ENCODE measurements around the gene UBTD1.

The UBTD1 gene

GRCh38 chr10:97512993-97513392 is 14.3 kb downstream of the UBTD1 start:
- DNase-seq (ENCODE audit: low spot score) = no peak
- Histone ChIP-seq H4K8ac (ENCODE audit: low read depth, low read length) (no peak overlapping the region), H3K4me1 (ENCODE audit: control insufficient read depth in 2 of 2, insufficient read depth in 1 of 2, low read depth in 1 of 2, low read length in 2 of 2) (peaks cover 7 to 13% of the 10 kb centered on the region in 2 donors), H2BK12ac (ENCODE audit: low read length) (no peak overlapping the region), H3K27ac (replicated peaks; ENCODE audit: low read length) (no peak overlapping the region), H2BK15ac (ENCODE audit: low read length) (no peak overlapping the region), H3K18ac (ENCODE audit: low read length) (no peak overlapping the region), H2AK5ac (ENCODE audit: low read depth, low read length) (no peak overlapping the region), H3K79me1 (ENCODE audit: low read depth, low read length) (peaks cover 2% of the 10 kb centered on the region), H3K27me3 (ENCODE audit: control insufficient read depth in 3 of 3, insufficient read depth in 3 of 3, low read depth in 1 of 3, low read length in 3 of 3) (no peaks in the 10 kb centered on the region), H3K4me2 (ENCODE audit: insufficient read depth, low read length, poor library complexity, severe bottlenecking) (no peak overlapping the region), H3K14ac (ENCODE audit: low read length) (no peak overlapping the region), H4K91ac (ENCODE audit: low read depth, low read length, poor library complexity) (no peak overlapping the region), H3K9me3 (replicated peaks in 1 of 2; ENCODE audit: control insufficient read depth in 2 of 2, insufficient read depth in 1 of 2, low read depth in 1 of 2, low read length in 2 of 2) (no peaks in the 10 kb centered on the region), H3K36me3 (replicated peaks in 1 of 2; ENCODE audit: control insufficient read depth in 2 of 2, insufficient read depth in 2 of 2, low read length in 2 of 2) (no peaks in the 10 kb centered on the region), H2BK120ac (ENCODE audit: low read depth, low read length) (no peak overlapping the region), H2AFZ (ENCODE audit: low read length) (no peak overlapping the region), H3K9ac (ENCODE audit: low read depth, low read length, poor library complexity) (no peak overlapping the region), H3K4me3 (ENCODE audit: low read length in 2 of 2) (no peak overlapping the region), H3K4ac (ENCODE audit: low read length) (no peak overlapping the region), H3K23ac (ENCODE audit: low read depth, low read length, poor library complexity) (no peak overlapping the region), H2BK5ac (ENCODE audit: low read length) (no peak overlapping the region)
- no CpG with 5 or more reads among the region's 1 CpG for WGBS, 2 donors (ENCODE audit: extremely low coverage in 2 of 2, insufficient read length in 2 of 2, insufficient replicate concordance in 1 of 2)

GRCh38 chr10:97514344-97514743 is 15.6 kb downstream of the UBTD1 start:
- H3K27ac ChIP-seq (replicated peaks; ENCODE audit: low read length) = no peak overlapping the region
- no peak overlapping the region for H4K8ac ChIP-seq (ENCODE audit: low read depth, low read length)
- no peaks in the 10 kb centered on the region for H3K36me3 ChIP-seq (replicated peaks in 1 of 2; ENCODE audit: control insufficient read depth in 2 of 2, insufficient read depth in 2 of 2, low read length in 2 of 2)
- H4K91ac ChIP-seq (ENCODE audit: low read depth, low read length, poor library complexity) = no peak overlapping the region
- no peak overlapping the region for H3K4me2 ChIP-seq (ENCODE audit: insufficient read depth, low read length, poor library complexity, severe bottlenecking)
- no peak overlapping the region for H3K14ac ChIP-seq (ENCODE audit: low read length)
- H3K4me1 ChIP-seq (ENCODE audit: control insufficient read depth in 2 of 2, insufficient read depth in 1 of 2, low read depth in 1 of 2, low read length in 2 of 2) = peaks cover 9 to 26% of the 10 kb centered on the region in 2 donors
- no peak overlapping the region for H2AFZ ChIP-seq (ENCODE audit: low read length)
- H2BK120ac ChIP-seq (ENCODE audit: low read depth, low read length) = no peak overlapping the region
- H3K23ac ChIP-seq (ENCODE audit: low read depth, low read length, poor library complexity) = no peak overlapping the region
- no peak overlapping the region for H2BK12ac ChIP-seq (ENCODE audit: low read length)
- H2BK15ac ChIP-seq (ENCODE audit: low read length) = no peak overlapping the region
- no peaks in the 10 kb centered on the region for H3K27me3 ChIP-seq (ENCODE audit: control insufficient read depth in 3 of 3, insufficient read depth in 3 of 3, low read depth in 1 of 3, low read length in 3 of 3)
- H2AK5ac ChIP-seq (ENCODE audit: low read depth, low read length) = no peak overlapping the region
- H3K4me3 ChIP-seq (ENCODE audit: low read length in 2 of 2) = no peak overlapping the region
- WGBS, 2 donors (ENCODE audit: extremely low coverage in 2 of 2, insufficient read length in 2 of 2, insufficient replicate concordance in 1 of 2) = no CpG with 5 or more reads among the region's 10 CpGs
- no peak overlapping the region for H3K4ac ChIP-seq (ENCODE audit: low read length)
- no peaks in the 10 kb centered on the region for H3K79me1 ChIP-seq (ENCODE audit: low read depth, low read length)
- H2BK5ac ChIP-seq (ENCODE audit: low read length) = no peak overlapping the region
- no peak overlapping the region for H3K18ac ChIP-seq (ENCODE audit: low read length)
- H3K9ac ChIP-seq (ENCODE audit: low read depth, low read length, poor library complexity) = no peak overlapping the region
- H3K9me3 ChIP-seq (replicated peaks in 1 of 2; ENCODE audit: control insufficient read depth in 2 of 2, insufficient read depth in 1 of 2, low read depth in 1 of 2, low read length in 2 of 2) = no peaks in the 10 kb centered on the region
- no peak for DNase-seq (ENCODE audit: low spot score)

- no peak for DNase-seq (ENCODE audit: low spot score)
- H3K23ac ChIP-seq (ENCODE audit: low read depth, low read length, poor library complexity) = no peak overlapping the region
- no peak overlapping the region for H3K4me3 ChIP-seq (ENCODE audit: low read length in 2 of 2)
- no CpG with 5 or more reads among the region's 10 CpGs for WGBS, 2 donors (ENCODE audit: extremely low coverage in 2 of 2, insufficient read length in 2 of 2, insufficient replicate concordance in 1 of 2)
- no peak overlapping the region for H2BK15ac ChIP-seq (ENCODE audit: low read length)
- no peak overlapping the region for H3K4ac ChIP-seq (ENCODE audit: low read length)
- H3K9ac ChIP-seq (ENCODE audit: low read depth, low read length, poor library complexity) = no peak overlapping the region
- no peak overlapping the region for H2BK120ac ChIP-seq (ENCODE audit: low read depth, low read length)
- H3K4me2 ChIP-seq (ENCODE audit: insufficient read depth, low read length, poor library complexity, severe bottlenecking) = no peak overlapping the region
- no peak overlapping the region for H4K8ac ChIP-seq (ENCODE audit: low read depth, low read length)
- no peak overlapping the region for H3K14ac ChIP-seq (ENCODE audit: low read length)
- H3K4me1 ChIP-seq (ENCODE audit: control insufficient read depth in 2 of 2, insufficient read depth in 1 of 2, low read depth in 1 of 2, low read length in 2 of 2) = peaks cover 10 to 30% of the 10 kb centered on the region in 2 donors
- no peak overlapping the region for H2AFZ ChIP-seq (ENCODE audit: low read length)
- no peaks in the 10 kb centered on the region for H3K79me1 ChIP-seq (ENCODE audit: low read depth, low read length)
- H3K18ac ChIP-seq (ENCODE audit: low read length) = no peak overlapping the region
- no peak overlapping the region for H4K91ac ChIP-seq (ENCODE audit: low read depth, low read length, poor library complexity)
- no peak overlapping the region for H2BK5ac ChIP-seq (ENCODE audit: low read length)
- no peaks in the 10 kb centered on the region for H3K9me3 ChIP-seq (replicated peaks in 1 of 2; ENCODE audit: control insufficient read depth in 2 of 2, insufficient read depth in 1 of 2, low read depth in 1 of 2, low read length in 2 of 2)
- H3K27ac ChIP-seq (replicated peaks; ENCODE audit: low read length) = no peak overlapping the region
- no peaks in the 10 kb centered on the region for H3K27me3 ChIP-seq (ENCODE audit: control insufficient read depth in 3 of 3, insufficient read depth in 3 of 3, low read depth in 1 of 3, low read length in 3 of 3)
- no peak overlapping the region for H2BK12ac ChIP-seq (ENCODE audit: low read length)
- H3K36me3 ChIP-seq (replicated peaks in 1 of 2; ENCODE audit: control insufficient read depth in 2 of 2, insufficient read depth in 2 of 2, low read length in 2 of 2) = no peaks in the 10 kb centered on the region
- H2AK5ac ChIP-seq (ENCODE audit: low read depth, low read length) = peak overlapping the region; percentile 27
These were observed 16.7 kb downstream of the UBTD1 start for GRCh38 chr10:97515271-97515978.

GRCh38 chr10:97517096-97517750 is 18.5 kb downstream of the UBTD1 start:
- H3K27me3 ChIP-seq (ENCODE audit: control insufficient read depth in 3 of 3, insufficient read depth in 3 of 3, low read depth in 1 of 3, low read length in 3 of 3) = no peaks in the 10 kb centered on the region
- no peak for DNase-seq (ENCODE audit: low spot score)
- H3K23ac ChIP-seq (ENCODE audit: low read depth, low read length, poor library complexity) = peak overlapping the region; percentile 39
- H3K27ac ChIP-seq (replicated peaks; ENCODE audit: low read length) = no peak overlapping the region
- H4K91ac ChIP-seq (ENCODE audit: low read depth, low read length, poor library complexity) = peak overlapping the region; percentile 3
- peak overlapping the region; percentile 2 for H3K9ac ChIP-seq (ENCODE audit: low read depth, low read length, poor library complexity)
- no peaks in the 10 kb centered on the region for H3K79me1 ChIP-seq (ENCODE audit: low read depth, low read length)
- peaks cover 10 to 30% of the 10 kb centered on the region in 2 donors for H3K4me1 ChIP-seq (ENCODE audit: control insufficient read depth in 2 of 2, insufficient read depth in 1 of 2, low read depth in 1 of 2, low read length in 2 of 2)
- peak overlapping the region; percentile 33 for H3K18ac ChIP-seq (ENCODE audit: low read length)
- no peak overlapping the region for H4K8ac ChIP-seq (ENCODE audit: low read depth, low read length)
- no peak overlapping the region for H3K4me2 ChIP-seq (ENCODE audit: insufficient read depth, low read length, poor library complexity, severe bottlenecking)
- no peak overlapping the region for H2BK15ac ChIP-seq (ENCODE audit: low read length)
- no peaks in the 10 kb centered on the region for H3K9me3 ChIP-seq (replicated peaks in 1 of 2; ENCODE audit: control insufficient read depth in 2 of 2, insufficient read depth in 1 of 2, low read depth in 1 of 2, low read length in 2 of 2)
- no peak overlapping the region for H3K4me3 ChIP-seq (ENCODE audit: low read length in 2 of 2)
- H2BK5ac ChIP-seq (ENCODE audit: low read length) = no peak overlapping the region
- WGBS, 2 donors (ENCODE audit: extremely low coverage in 2 of 2, insufficient read length in 2 of 2, insufficient replicate concordance in 1 of 2) = no CpG with 5 or more reads among the region's 15 CpGs
- peak overlapping the region; percentile 42 for H2AK5ac ChIP-seq (ENCODE audit: low read depth, low read length)
- H3K4ac ChIP-seq (ENCODE audit: low read length) = peak overlapping the region; percentile 11
- H2BK12ac ChIP-seq (ENCODE audit: low read length) = no peak overlapping the region
- no peak overlapping the region for H2AFZ ChIP-seq (ENCODE audit: low read length)
- no peak overlapping the region for H2BK120ac ChIP-seq (ENCODE audit: low read depth, low read length)
- no peaks in the 10 kb centered on the region for H3K36me3 ChIP-seq (replicated peaks in 1 of 2; ENCODE audit: control insufficient read depth in 2 of 2, insufficient read depth in 2 of 2, low read length in 2 of 2)
- no peak overlapping the region for H3K14ac ChIP-seq (ENCODE audit: low read length)
